SU-DHL-6 (cell line): ENCODE results near the gene TSPAN32.

ENCODE experiments used
- H2AFZ ChIP-seq: fragments of 200-600 bp; sonication (generic); 2 replicates; pipeline ENCODE4 v1.6.1; 2014; ENCODE audit warnings: low read depth, mild to moderate bottlenecking, moderate library complexity, mixed read lengths, antibody characterized with exemption, low read length; ENCODE audit not compliant: severe bottlenecking
- H3F3A ChIP-seq: fragments of 200-600 bp; shearing (Covaris generic); 2 replicates; pipeline ENCODE4 v1.6.0; 2016; ENCODE audit warnings: antibody characterized with exemption, mild to moderate bottlenecking; ENCODE audit not compliant: insufficient read depth
- H3K27ac ChIP-seq: fragments of 200-600 bp; sonication (generic); 2 replicates; pipeline ENCODE4 v1.5.1; 2016; ENCODE audit warnings: low read depth, mild to moderate bottlenecking, low read length, moderate library complexity, mixed read lengths
- H3K27me3 ChIP-seq: fragments of 200-600 bp; sonication (generic), shearing (Covaris generic); 2 replicates; pipeline ENCODE4 v1.6.0; 2014; ENCODE audit warnings: mild to moderate bottlenecking, low read length
- H3K36me3 ChIP-seq: fragments of 200-600 bp; sonication (generic); 2 replicates; pipeline ENCODE4 v1.6.1; 2014; ENCODE audit warnings: mild to moderate bottlenecking, low read length, mixed read lengths
- H3K4me2 ChIP-seq: fragments of 300-600, 200-600 bp; shearing (Covaris generic), sonication (generic); 2 replicates; pipeline ENCODE4 v1.6.0; 2014; ENCODE audit warnings: low read length, low read depth, mild to moderate bottlenecking; ENCODE audit not compliant: poor library complexity, severe bottlenecking
- H3K4me3 ChIP-seq: fragments of 200-600 bp; sonication (generic); 2 replicates; pipeline ENCODE4 v1.5.1; 2014; ENCODE audit warnings: antibody characterized with exemption, low read length, mild to moderate bottlenecking, mixed read lengths; ENCODE audit not compliant: insufficient read depth, poor library complexity, severe bottlenecking
- H3K79me2 ChIP-seq: fragments of 200-600 bp; sonication (generic); 2 replicates; pipeline ENCODE4 v1.6.1; 2014; ENCODE audit warnings: mild to moderate bottlenecking, low read length, moderate library complexity; ENCODE audit not compliant: insufficient read depth
- H3K9ac ChIP-seq: fragments of 200-600 bp; sonication (generic); 2 replicates; pipeline ENCODE4 v1.7.0; 2014; ENCODE audit warnings: mild to moderate bottlenecking, low read length
- H3K9me2 ChIP-seq: fragments of 200-600 bp; sonication (generic); replicated peaks from 2 replicates; pipeline ENCODE4 v1.6.1; 2014; ENCODE audit warnings: low read length; ENCODE audit not compliant: insufficient read depth
- H3K9me3 ChIP-seq: fragments of 200-600 bp; sonication (generic); 2 replicates; pipeline ENCODE4 v1.6.1; 2014; ENCODE audit warnings: low read length, mixed read lengths; ENCODE audit not compliant: insufficient read depth
- H4K20me1 ChIP-seq: fragments of 200-600 bp; sonication (generic); 2 replicates; pipeline ENCODE4 v1.6.1; 2014; ENCODE audit warnings: low read depth, mild to moderate bottlenecking, antibody characterized with exemption, low read length, moderate library complexity, mixed read lengths
- CTCF ChIP-seq: fragments of 200-600 bp; sonication (generic); IDR thresholded peaks from one replicate; pipeline ENCODE4 v1.5.1; 2017; ENCODE audit warnings: antibody characterized with exemption, mild to moderate bottlenecking, low read length, moderate library complexity; ENCODE audit not compliant: insufficient read depth, poor library complexity, severe bottlenecking
- EZH2phosphoT487 ChIP-seq: fragments of 200-600 bp; sonication (generic), shearing (Covaris generic); conservative IDR thresholded peaks from 2 replicates; pipeline ENCODE4 v1.6.1; 2018; ENCODE audit warnings: mild to moderate bottlenecking, antibody characterized with exemption, low read length, moderate library complexity, mixed read lengths

Gene TSPAN32

DNA sequence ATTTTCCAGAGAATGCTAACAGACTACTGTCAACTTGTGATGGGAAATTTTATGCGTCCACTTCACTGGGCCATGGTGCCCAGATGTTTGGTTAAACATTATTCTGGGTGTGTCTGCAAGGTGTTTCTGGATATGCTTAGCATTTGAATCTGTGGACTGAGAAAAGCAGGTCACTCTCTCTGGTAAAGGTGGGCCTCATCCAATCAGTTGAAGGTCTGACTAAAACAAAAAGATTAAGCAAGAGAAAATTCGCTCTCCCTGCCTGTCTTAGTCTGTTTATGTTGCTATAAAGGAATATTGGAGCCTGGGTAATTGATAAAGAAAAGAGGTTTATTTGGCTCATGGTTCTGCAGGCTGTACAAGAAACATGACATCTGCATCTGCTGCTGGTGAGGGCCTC, 43.2 kb downstream of the TSPAN32 start:
- TF ChIP-seq EZH2phosphoT487 (no peak), CTCF (no peak)
- no peaks in the 10 kb centered on the region for H4K20me1 ChIP-seq
- H3K79me2 ChIP-seq, result no peaks in the 10 kb centered on the region
- no peak overlapping the region for H3K9ac ChIP-seq
- H3K4me3 ChIP-seq, result no peak overlapping the region
- no peaks in the 10 kb centered on the region for H3K36me3 ChIP-seq
- H3F3A ChIP-seq, result no peaks in the 10 kb centered on the region
- H3K27me3 ChIP-seq, result 0 out of 2 replicates have a peak, but pooled peaks cover 5% of the 10 kb centered on the region
- H3K4me2 ChIP-seq, result no peak overlapping the region
- H3K9me3 ChIP-seq, result peaks cover 18% of the 10 kb centered on the region; the same call in 1 of the 2 replicates
- H3K9me2 ChIP-seq, result no peaks in the 10 kb centered on the region
- no peak overlapping the region for H3K27ac ChIP-seq
- H2AFZ ChIP-seq, result no peak overlapping the region

GRCh38 chr11:2346014-2346413, 44.2 kb downstream of the TSPAN32 start:
- H3F3A ChIP-seq, result no peaks in the 10 kb centered on the region
- H3K9ac ChIP-seq, result no peak overlapping the region
- no peak overlapping the region for H3K4me2 ChIP-seq
- H3K9me2 ChIP-seq, result no peaks in the 10 kb centered on the region
- TF ChIP-seq EZH2phosphoT487 (no peak), CTCF (no peak)
- 0 out of 2 replicates have a peak, but pooled peaks cover 5% of the 10 kb centered on the region for H3K27me3 ChIP-seq
- no peaks in the 10 kb centered on the region for H4K20me1 ChIP-seq
- H3K27ac ChIP-seq, result no peak overlapping the region
- no peak overlapping the region for H3K4me3 ChIP-seq
- H2AFZ ChIP-seq, result no peak overlapping the region
- H3K36me3 ChIP-seq, result no peaks in the 10 kb centered on the region
- H3K9me3 ChIP-seq, result peaks cover 18% of the 10 kb centered on the region; the same call in 1 of the 2 replicates
- H3K79me2 ChIP-seq, result no peaks in the 10 kb centered on the region

- no peak for TF ChIP-seq CTCF
- no peak for TF ChIP-seq EZH2phosphoT487
- no peak overlapping the region for H3K4me2 ChIP-seq
- peaks cover 18% of the 10 kb centered on the region; the same call in 1 of the 2 replicates for H3K9me3 ChIP-seq
- no peak overlapping the region for H2AFZ ChIP-seq
- no peak overlapping the region for H3K27ac ChIP-seq
- no peak overlapping the region for H3K9ac ChIP-seq
- no peak overlapping the region for H3K4me3 ChIP-seq
- no peaks in the 10 kb centered on the region for H4K20me1 ChIP-seq
- 0 out of 2 replicates have a peak, but pooled peaks cover 5% of the 10 kb centered on the region for H3K27me3 ChIP-seq
- no peaks in the 10 kb centered on the region for H3K9me2 ChIP-seq
- no peaks in the 10 kb centered on the region for H3K36me3 ChIP-seq
- H3F3A ChIP-seq, result no peaks in the 10 kb centered on the region
- no peaks in the 10 kb centered on the region for H3K79me2 ChIP-seq
Measured at GRCh38 chr11:2346586-2347307, 44.9 kb downstream of the TSPAN32 start.
